ENCODE measurements around the gene METTL15. TPM values are rescaled to one million over a fixed set of nuclear protein-coding genes. Genes with fewer than 3 reads are reported as not detected.

The METTL15 gene
- total RNA-seq, 4 donors from 2014 or later, result 9.2 to 22.5 (median 19.2) TPM

- 0 to 2% methylated on average over 9 to 11 of the region's 11 CpGs for WGBS, 2 donors (ENCODE audit: low coverage in 1 of 2)
- Histone ChIP-seq H3K36me3 (no peaks in the 10 kb centered on the region), H3K4me3 (peak overlapping the region in 3 of 4 donors; percentile 56 to 67 (median 64)), H3K27ac (peak overlapping the region; percentile 84 to 90 (median 88)), H3K4me1 (peaks cover 7 to 40% (median 27%) of the 10 kb centered on the region in 4 donors), H3K9me3 (no peaks in the 10 kb centered on the region), H3K27me3 (no peaks in the 10 kb centered on the region)
- DNase-seq, result no peak
- in situ Hi-C loops (cut with MboI; ENCODE audit: low pct_ligation_motif_present in 1 of 4, low pct_unique_long_range_greater_than_20kb in 1 of 4, low sequenced_read_pairs in 3 of 4), result no loop called here
- TF ChIP-seq POLR2AphosphoS5 (IDR thresholded peaks at IDR 0.05) (no peak), CTCF (IDR thresholded peaks at IDR 0.05) (no peak), POLR2A (IDR thresholded peaks at IDR 0.05) (no peak), EP300 (IDR thresholded peaks at IDR 0.05; ENCODE audit: low read depth) (no peak)
- intact Hi-C loops (cut with DNase I; ENCODE audit: low total_unique reads), result no loop called here
These were observed 918 bp upstream of the METTL15 start for GRCh38 chr11:28107191-28107749.

- no peak for DNase-seq
- Histone ChIP-seq H3K27me3 (no peaks in the 10 kb centered on the region), H3K9me3 (no peaks in the 10 kb centered on the region), H3K4me1 (peaks cover 7 to 40% (median 27%) of the 10 kb centered on the region in 4 donors), H3K36me3 (no peaks in the 10 kb centered on the region), H3K4me3 (peak overlapping the region in 3 of 4 donors; percentile 56 to 67 (median 64)), H3K27ac (peak overlapping the region; percentile 84 to 95 (median 88))
- in situ Hi-C loops (cut with MboI; ENCODE audit: low pct_ligation_motif_present in 1 of 4, low pct_unique_long_range_greater_than_20kb in 1 of 4, low sequenced_read_pairs in 3 of 4), result no loop called here
- WGBS, 2 donors (ENCODE audit: low coverage in 1 of 2), result 53 to 65% methylated on average over 3 of the region's 3 CpGs
- TF ChIP-seq EP300 (IDR thresholded peaks at IDR 0.05; ENCODE audit: low read depth), result no peak
- no peak for TF ChIP-seq CTCF (IDR thresholded peaks at IDR 0.05)
- TF ChIP-seq POLR2A (IDR thresholded peaks at IDR 0.05), result no peak
- TF ChIP-seq POLR2AphosphoS5 (IDR thresholded peaks at IDR 0.05), result no peak
- intact Hi-C loops (cut with DNase I; ENCODE audit: low total_unique reads), result no loop called here
These were observed 770 bp downstream of the METTL15 start for GRCh38 chr11:28108958-28109357.

GRCh38 chr11:28110108-28110820 lies 2.1 kb downstream of the METTL15 start:
- peak; percentile 76 for DNase-seq
- H3K27me3 ChIP-seq, result no peaks in the 10 kb centered on the region
- peak overlapping the region; percentile 55 to 88 (median 71) for H3K4me3 ChIP-seq
- H3K9me3 ChIP-seq, result no peaks in the 10 kb centered on the region
- no peaks in the 10 kb centered on the region for H3K36me3 ChIP-seq
- in situ Hi-C loops (cut with MboI; ENCODE audit: low pct_ligation_motif_present in 1 of 4, low pct_unique_long_range_greater_than_20kb in 1 of 4, low sequenced_read_pairs in 3 of 4), result no loop called here
- peak overlapping the region; percentile 86 to 95 (median 89) for H3K27ac ChIP-seq
- WGBS, 2 donors (ENCODE audit: low coverage in 1 of 2), result 0 to 4% methylated on average over 3 to 31 of the region's 31 CpGs
- peak; percentile 50 to 74 (median 56) for TF ChIP-seq POLR2AphosphoS5 (IDR thresholded peaks at IDR 0.05)
- TF ChIP-seq EP300 (IDR thresholded peaks at IDR 0.05; ENCODE audit: low read depth), result no peak
- TF ChIP-seq POLR2A (IDR thresholded peaks at IDR 0.05), result peak; percentile 46
- intact Hi-C loops (cut with DNase I; ENCODE audit: low total_unique reads), result no loop called here
- H3K4me1 ChIP-seq, result peaks cover 7 to 40% (median 27%) of the 10 kb centered on the region in 4 donors

GRCh38 chr11:28110821-28111200 lies 2.6 kb downstream of the METTL15 start:
- in situ Hi-C loops (cut with MboI; ENCODE audit: low pct_ligation_motif_present in 1 of 4, low pct_unique_long_range_greater_than_20kb in 1 of 4, low sequenced_read_pairs in 3 of 4), result no loop called here

More at GRCh38 chr11:28110821-28111200, 2.6 kb downstream of the METTL15 start:
- Histone ChIP-seq H3K27me3 (no peaks in the 10 kb centered on the region), H3K4me3 (peak overlapping the region; percentile 55 to 88 (median 71)), H3K27ac (peak overlapping the region; percentile 86 to 95 (median 89)), H3K9me3 (no peaks in the 10 kb centered on the region), H3K4me1 (peaks cover 7 to 40% (median 27%) of the 10 kb centered on the region in 4 donors), H3K36me3 (no peaks in the 10 kb centered on the region)
- intact Hi-C loops (cut with DNase I; ENCODE audit: low total_unique reads), result no loop called here
- TF ChIP-seq POLR2A (IDR thresholded peaks at IDR 0.05), result no peak
- TF ChIP-seq POLR2AphosphoS5 (IDR thresholded peaks at IDR 0.05), result no peak
- no peak for TF ChIP-seq CTCF (IDR thresholded peaks at IDR 0.05)
- no peak for DNase-seq

All from transverse colon (tissue), 4 donors.